ENCODE results near the gene TAAR6.
"Not testable (repeated sequence)": the region's sequence is repeated elsewhere in the genome, so short reads cannot be mapped to it uniquely, and the experiment has no call there.

DNA sequence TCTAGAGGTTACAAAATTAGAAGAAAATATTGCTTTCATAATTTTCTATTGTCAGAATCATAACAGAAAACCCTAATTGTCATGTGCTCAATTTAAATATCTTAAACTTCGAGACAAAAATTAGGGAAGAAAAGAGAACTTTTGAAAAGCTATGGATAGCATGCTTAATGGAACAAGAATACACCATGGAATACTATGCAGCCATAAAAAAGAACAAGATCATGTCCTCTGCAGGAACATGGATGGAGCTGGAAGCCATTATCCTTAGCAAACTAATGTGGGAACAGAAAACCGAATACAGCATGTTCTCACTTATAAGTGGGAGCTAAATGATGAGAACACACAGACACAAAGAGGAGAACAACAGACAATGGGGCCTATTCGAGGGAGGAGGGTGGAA, 10.0 kb upstream of the TAAR6 start:
- TF ChIP-seq YY1, JUND (IDR thresholded peaks at IDR 0.05): not testable (repeated sequence)
- TF ChIP-seq, protein P1, sequence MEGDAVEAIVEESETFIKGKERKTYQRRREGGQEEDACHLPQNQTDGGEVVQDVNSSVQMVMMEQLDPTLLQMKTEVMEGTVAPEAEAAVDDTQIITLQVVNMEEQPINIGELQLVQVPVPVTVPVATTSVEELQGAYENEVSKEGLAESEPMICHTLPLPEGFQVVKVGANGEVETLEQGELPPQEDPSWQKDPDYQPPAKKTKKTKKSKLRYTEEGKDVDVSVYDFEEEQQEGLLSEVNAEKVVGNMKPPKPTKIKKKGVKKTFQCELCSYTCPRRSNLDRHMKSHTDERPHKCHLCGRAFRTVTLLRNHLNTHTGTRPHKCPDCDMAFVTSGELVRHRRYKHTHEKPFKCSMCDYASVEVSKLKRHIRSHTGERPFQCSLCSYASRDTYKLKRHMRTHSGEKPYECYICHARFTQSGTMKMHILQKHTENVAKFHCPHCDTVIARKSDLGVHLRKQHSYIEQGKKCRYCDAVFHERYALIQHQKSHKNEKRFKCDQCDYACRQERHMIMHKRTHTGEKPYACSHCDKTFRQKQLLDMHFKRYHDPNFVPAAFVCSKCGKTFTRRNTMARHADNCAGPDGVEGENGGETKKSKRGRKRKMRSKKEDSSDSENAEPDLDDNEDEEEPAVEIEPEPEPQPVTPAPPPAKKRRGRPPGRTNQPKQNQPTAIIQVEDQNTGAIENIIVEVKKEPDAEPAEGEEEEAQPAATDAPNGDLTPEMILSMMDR (IDR thresholded peaks at IDR 0.05; ENCODE audit: low read depth, low read length, missing input control) = not testable (repeated sequence)
- TF ChIP-seq, protein P2, sequence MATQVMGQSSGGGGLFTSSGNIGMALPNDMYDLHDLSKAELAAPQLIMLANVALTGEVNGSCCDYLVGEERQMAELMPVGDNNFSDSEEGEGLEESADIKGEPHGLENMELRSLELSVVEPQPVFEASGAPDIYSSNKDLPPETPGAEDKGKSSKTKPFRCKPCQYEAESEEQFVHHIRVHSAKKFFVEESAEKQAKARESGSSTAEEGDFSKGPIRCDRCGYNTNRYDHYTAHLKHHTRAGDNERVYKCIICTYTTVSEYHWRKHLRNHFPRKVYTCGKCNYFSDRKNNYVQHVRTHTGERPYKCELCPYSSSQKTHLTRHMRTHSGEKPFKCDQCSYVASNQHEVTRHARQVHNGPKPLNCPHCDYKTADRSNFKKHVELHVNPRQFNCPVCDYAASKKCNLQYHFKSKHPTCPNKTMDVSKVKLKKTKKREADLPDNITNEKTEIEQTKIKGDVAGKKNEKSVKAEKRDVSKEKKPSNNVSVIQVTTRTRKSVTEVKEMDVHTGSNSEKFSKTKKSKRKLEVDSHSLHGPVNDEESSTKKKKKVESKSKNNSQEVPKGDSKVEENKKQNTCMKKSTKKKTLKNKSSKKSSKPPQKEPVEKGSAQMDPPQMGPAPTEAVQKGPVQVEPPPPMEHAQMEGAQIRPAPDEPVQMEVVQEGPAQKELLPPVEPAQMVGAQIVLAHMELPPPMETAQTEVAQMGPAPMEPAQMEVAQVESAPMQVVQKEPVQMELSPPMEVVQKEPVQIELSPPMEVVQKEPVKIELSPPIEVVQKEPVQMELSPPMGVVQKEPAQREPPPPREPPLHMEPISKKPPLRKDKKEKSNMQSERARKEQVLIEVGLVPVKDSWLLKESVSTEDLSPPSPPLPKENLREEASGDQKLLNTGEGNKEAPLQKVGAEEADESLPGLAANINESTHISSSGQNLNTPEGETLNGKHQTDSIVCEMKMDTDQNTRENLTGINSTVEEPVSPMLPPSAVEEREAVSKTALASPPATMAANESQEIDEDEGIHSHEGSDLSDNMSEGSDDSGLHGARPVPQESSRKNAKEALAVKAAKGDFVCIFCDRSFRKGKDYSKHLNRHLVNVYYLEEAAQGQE (IDR thresholded peaks at IDR 0.05) = not testable (repeated sequence)
- TF ChIP-seq, protein P3, sequence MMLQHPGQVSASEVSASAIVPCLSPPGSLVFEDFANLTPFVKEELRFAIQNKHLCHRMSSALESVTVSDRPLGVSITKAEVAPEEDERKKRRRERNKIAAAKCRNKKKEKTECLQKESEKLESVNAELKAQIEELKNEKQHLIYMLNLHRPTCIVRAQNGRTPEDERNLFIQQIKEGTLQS (IDR thresholded peaks at IDR 0.05) = not testable (repeated sequence)

Data from liver (tissue), 3 donors.